ENCODE results near the gene CCNC.

The CCNC gene

DNA sequence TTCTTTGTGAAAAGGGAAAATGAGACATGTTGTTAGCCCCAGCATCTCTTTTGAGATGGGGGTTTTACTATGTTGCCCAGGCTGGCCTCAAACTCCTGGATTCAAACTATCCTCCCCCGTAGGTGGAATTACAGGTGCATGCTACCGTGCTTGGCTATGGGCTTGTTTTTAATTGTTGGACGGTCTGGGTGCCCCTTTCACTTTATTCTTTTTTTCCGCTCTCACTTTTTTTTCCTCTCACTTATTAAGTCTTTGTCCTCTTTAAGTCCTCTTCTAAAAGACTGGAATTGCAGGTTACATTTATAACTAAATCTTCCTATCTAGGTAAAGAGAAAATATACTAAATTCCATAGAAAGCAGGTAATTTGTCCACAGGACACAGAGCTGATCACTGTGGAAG lies 19.3 kb upstream of the CCNC start:
- DNase-seq (ENCODE audit: low spot score) = no peak
- TF ChIP-seq, protein P1, sequence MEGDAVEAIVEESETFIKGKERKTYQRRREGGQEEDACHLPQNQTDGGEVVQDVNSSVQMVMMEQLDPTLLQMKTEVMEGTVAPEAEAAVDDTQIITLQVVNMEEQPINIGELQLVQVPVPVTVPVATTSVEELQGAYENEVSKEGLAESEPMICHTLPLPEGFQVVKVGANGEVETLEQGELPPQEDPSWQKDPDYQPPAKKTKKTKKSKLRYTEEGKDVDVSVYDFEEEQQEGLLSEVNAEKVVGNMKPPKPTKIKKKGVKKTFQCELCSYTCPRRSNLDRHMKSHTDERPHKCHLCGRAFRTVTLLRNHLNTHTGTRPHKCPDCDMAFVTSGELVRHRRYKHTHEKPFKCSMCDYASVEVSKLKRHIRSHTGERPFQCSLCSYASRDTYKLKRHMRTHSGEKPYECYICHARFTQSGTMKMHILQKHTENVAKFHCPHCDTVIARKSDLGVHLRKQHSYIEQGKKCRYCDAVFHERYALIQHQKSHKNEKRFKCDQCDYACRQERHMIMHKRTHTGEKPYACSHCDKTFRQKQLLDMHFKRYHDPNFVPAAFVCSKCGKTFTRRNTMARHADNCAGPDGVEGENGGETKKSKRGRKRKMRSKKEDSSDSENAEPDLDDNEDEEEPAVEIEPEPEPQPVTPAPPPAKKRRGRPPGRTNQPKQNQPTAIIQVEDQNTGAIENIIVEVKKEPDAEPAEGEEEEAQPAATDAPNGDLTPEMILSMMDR (IDR thresholded peaks at IDR 0.05; ENCODE audit: extremely low read depth, missing control alignments) = no peak

DNA sequence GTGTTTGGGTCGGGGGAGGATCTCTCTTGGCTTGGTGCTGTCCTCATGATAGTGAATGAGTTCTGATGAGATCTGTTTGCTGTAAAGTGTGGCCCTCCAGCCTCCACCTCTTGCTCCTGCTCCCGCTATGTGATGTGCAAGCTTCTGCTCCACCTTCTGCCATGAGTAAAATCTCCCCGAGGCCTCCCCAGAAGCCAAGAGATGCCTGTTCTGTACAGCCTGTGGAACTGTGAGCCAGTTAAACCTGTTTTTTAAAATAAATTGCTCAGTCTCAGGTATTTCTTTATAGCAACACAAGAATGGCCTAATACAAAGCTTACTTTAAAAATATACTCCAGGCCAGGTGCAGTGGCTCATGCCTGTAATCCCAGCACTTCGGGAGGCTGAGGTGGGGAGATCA lies 11.3 kb upstream of the CCNC start:
- no peak for DNase-seq (ENCODE audit: low spot score)
- TF ChIP-seq, protein P1 (IDR thresholded peaks at IDR 0.05; ENCODE audit: extremely low read depth, missing control alignments) = no peak

DNA sequence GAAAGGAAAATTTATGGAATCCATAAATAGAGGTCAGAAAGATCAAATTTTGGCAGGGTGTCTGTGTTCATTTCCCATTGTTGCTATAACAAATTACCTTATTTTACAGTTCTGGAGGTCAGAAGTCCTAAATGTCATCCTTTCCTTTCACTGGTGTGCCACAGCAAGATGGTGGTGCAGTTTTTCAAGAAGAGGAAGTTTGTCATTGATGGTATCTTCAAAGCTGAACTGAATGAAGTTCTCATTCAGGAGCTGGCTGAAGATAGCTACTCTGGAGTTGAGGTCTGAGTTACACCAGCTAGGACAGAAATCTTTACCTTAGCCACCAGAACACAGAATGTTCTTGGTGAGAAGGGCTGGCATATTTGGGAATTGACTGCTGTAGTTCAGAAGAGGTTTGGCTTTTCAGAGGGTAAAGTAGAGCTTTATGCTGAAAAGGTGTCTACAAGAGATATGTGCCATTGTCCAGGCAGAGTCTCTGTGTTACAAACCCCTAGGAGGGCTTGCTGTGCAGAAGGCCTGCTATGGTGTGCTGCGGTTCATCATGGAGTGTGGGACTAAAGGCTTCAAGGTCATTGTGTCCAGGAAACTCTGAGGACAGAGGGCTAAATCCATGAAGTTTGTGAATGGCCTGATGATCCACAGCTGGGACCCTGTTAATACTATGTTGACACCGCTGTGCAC lies 7.2 kb upstream of the CCNC start:
- TF ChIP-seq, protein P1 (IDR thresholded peaks at IDR 0.05; ENCODE audit: extremely low read depth, missing control alignments) = no peak
- DNase-seq (ENCODE audit: low spot score) = no peak

DNA sequence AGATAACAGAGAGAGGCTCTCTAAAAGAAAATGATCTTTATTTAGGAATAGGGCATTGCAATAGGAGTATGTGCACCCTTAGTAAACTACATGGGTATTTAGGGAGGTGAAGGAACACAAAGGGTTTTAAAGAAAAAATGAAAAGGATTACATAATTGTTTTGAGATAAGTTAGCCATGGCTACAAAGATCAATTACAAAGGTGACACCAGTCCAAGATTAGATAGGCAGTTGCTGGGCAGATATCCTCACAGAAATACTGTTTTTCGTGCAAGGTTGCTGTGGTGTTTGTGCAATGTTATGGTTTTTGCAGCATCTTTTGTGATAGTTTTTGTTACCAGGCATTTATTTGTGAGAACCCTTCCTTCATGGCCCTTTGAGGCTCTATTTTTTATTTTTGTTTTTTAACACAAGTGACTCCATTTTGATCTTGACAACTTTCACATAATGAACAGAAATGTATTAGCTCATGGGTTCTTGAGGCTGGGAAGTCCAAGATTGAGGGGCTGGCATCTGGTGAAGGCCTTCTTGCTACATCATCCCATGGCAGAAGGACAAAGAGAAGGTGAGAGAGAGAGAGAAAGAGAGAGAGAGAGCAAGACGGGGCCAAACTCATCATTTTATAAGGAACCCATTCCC lies 5.6 kb upstream of the CCNC start:
- DNase-seq (ENCODE audit: low spot score) = no peak
- TF ChIP-seq, protein P1 (IDR thresholded peaks at IDR 0.05; ENCODE audit: extremely low read depth, missing control alignments) = no peak

DNA sequence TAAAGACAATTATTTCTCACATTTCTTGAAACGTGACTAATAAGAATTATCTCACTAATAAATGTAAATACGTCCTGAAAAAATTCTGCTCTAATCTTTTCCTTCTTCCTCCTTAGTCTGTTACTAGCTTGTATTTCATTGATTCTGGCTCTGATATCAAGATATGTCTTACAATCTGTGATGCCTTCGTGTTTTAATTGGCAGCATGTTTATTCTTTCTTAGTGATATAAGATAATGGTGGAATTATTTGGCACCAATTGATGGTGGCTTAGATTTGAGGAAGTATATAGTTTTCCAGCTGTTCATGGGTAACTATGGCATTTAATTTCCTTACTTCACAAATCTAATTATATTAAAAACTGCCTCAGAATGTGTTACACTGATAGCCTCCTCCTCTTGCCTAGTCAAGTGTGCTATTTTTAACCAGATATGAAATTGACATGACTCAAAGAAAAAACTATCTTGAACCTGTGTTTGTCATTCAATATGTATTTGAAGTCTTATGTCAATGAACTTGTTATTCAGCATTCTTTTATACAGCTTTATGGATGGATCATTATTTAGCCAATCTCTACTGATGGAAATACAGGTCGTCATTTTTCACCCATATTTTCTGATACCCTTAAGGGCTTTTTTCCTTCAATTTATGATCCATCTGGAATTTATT lies 5.3 kb downstream of the CCNC start:
- no peak for DNase-seq (ENCODE audit: low spot score)
- TF ChIP-seq, protein P1 (IDR thresholded peaks at IDR 0.05; ENCODE audit: extremely low read depth, missing control alignments) = no peak

DNA sequence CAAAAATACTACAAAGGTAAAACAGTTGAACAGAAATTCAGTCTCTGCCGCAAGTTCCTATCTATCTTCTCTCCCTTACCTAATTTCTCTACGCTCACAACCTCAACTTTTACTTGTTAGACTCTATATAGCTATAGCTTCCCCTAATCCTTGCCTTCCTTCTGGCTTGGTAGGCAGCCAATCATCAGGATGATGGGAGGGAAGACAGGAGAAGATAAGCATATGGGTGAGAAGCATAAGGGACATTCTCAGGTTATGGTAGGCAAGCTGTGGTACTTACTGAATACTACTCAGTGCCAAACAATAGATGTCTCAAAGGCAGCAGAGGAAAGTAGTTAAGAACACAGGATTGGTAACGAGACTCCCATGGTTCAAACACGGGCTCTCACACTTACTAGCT lies 7.8 kb downstream of the CCNC start:
- no peak for DNase-seq (ENCODE audit: low spot score)
- TF ChIP-seq, protein P1 (IDR thresholded peaks at IDR 0.05; ENCODE audit: extremely low read depth, missing control alignments) = no peak

DNA sequence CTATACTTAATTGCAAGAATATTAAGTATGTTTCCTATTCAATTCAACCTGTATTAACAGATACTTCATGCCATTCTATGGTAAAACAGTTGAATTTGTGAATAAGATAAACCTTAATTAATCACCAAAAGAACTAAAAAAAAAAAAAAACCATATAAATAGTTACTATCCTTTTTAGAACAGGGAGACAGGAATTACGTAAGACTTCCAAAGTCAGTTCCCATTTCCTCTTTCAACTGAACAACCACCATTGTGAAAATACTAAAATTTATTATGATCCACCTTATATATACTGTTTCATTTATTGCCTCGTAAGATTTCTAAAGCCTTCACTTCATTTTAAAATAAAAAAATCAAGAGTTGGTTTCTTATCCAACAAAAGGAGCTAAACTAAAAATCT lies 9.4 kb downstream of the CCNC start:
- TF ChIP-seq, protein P1 (IDR thresholded peaks at IDR 0.05; ENCODE audit: extremely low read depth, missing control alignments) = no peak
- no peak for DNase-seq (ENCODE audit: low spot score)

Measured in GM20000 (cell line).